Sigmoid colon (tissue), 4 donors: ENCODE results near the gene VEPH1.

ENCODE experiments used
- CTCF ChIP-seq, 4 experiments: fragments of 450-650 bp in 3 of 4; fragments of 200-600 bp in 1 of 4; IDR thresholded peaks; one replicate each; pipeline ENCODE4 v1.5.1; 2016 to 2019; ENCODE audit warnings: antibody characterized with exemption in 4 of 4, mild to moderate bottlenecking in 3 of 4, moderate library complexity in 2 of 4
- POLR2A ChIP-seq, 2 donors: fragments of 450-650 bp; IDR thresholded peaks; one replicate each; pipeline ENCODE4 v1.6.1; 2016; ENCODE audit warnings: antibody characterized with exemption in 2 of 2, mild to moderate bottlenecking in 2 of 2, moderate library complexity in 2 of 2
- POLR2AphosphoS5 ChIP-seq, 4 donors: sonication (generic); formaldehyde crosslinking; IDR thresholded peaks; one replicate each; pipeline ENCODE4 v1.6.1; 2017; ENCODE audit warnings: antibody characterized with exemption in 4 of 4

GRCh38 chr3:157310329-157311052, 192.7 kb downstream of the VEPH1 start:
- TF ChIP-seq CTCF (IDR thresholded peaks at IDR 0.05) (no peak), POLR2A (IDR thresholded peaks at IDR 0.05) (no peak), POLR2AphosphoS5 (IDR thresholded peaks at IDR 0.05) (no peak)
